ENCODE measurements around the gene TMEM178B.

TMEM178B gene

DNA sequence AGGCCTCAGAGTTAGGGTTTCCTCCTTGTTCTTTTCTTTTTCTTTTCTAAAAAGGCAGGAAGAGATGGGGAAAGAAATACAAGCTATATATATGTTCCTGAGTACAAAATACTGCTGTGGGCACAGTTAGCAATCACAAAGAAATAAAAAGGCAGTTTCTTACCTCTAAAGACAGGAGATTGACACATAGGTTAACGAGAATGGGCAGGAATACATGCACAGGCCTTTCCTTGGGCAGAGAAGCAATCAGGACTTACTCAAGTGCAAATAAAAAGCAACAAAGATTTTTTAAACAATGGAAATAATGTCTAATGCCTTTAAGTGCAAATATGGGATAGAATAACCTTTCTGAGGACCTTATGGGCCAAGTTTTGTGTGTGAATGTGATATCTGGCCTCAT is 357.8 kb downstream of the TMEM178B start:
- no peak for DNase-seq (ENCODE audit: low read depth)
- no peak overlapping the region for H3K4me3 ChIP-seq (ENCODE audit: low read depth, low read length)
- TF ChIP-seq, protein P1, sequence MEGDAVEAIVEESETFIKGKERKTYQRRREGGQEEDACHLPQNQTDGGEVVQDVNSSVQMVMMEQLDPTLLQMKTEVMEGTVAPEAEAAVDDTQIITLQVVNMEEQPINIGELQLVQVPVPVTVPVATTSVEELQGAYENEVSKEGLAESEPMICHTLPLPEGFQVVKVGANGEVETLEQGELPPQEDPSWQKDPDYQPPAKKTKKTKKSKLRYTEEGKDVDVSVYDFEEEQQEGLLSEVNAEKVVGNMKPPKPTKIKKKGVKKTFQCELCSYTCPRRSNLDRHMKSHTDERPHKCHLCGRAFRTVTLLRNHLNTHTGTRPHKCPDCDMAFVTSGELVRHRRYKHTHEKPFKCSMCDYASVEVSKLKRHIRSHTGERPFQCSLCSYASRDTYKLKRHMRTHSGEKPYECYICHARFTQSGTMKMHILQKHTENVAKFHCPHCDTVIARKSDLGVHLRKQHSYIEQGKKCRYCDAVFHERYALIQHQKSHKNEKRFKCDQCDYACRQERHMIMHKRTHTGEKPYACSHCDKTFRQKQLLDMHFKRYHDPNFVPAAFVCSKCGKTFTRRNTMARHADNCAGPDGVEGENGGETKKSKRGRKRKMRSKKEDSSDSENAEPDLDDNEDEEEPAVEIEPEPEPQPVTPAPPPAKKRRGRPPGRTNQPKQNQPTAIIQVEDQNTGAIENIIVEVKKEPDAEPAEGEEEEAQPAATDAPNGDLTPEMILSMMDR (IDR thresholded peaks at IDR 0.05; ENCODE audit: control insufficient read depth, extremely low read depth, insufficient read depth): no peak

DNA sequence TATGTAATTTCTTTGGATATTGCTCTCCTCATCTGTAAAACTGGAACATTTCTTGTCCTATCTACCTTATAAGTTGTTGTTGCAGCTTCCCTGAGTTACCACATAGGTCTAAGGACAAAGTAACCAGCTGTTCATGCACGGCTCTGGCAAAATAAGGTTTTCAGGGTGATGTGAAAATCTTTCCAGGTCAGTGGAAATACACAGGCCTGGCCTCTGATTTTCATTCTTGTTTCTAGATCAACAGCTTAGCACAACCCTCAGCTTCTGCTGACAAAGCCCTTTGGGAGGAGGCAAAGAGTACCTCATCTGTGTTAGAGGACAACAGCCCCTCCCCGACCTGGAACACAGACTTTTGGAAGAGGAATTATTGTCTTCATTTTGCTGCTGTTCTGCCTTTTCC is 359.8 kb downstream of the TMEM178B start:
- no peak overlapping the region for H3K4me3 ChIP-seq (ENCODE audit: low read depth, low read length)
- no peak for DNase-seq (ENCODE audit: low read depth)
- TF ChIP-seq, protein P1 (IDR thresholded peaks at IDR 0.05; ENCODE audit: control insufficient read depth, extremely low read depth, insufficient read depth): no peak

DNA sequence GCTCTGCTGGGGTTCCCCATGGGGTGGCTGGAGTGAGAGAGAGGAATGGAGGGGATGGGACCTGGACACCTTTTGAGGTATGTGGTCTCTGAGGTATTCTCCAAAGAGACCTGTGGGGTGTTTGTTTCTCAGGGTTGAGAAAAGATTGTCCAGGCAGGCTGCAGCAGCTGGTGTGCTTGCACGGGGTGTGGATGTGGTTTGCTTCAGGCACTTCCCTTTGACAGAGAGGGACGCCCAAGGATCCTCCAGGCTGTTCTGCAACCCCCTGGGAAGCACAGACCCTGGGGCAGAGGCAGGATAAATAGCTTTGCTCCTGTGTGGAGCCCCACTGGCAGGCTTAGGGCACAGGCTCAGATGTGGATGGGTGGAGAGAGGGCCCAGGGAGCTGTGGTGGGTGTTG is 362.3 kb downstream of the TMEM178B start:
- H3K4me3 ChIP-seq (ENCODE audit: low read depth, low read length): no peak overlapping the region
- TF ChIP-seq, protein P1 (IDR thresholded peaks at IDR 0.05; ENCODE audit: control insufficient read depth, extremely low read depth, insufficient read depth): no peak
- DNase-seq (ENCODE audit: low read depth): no peak

DNA sequence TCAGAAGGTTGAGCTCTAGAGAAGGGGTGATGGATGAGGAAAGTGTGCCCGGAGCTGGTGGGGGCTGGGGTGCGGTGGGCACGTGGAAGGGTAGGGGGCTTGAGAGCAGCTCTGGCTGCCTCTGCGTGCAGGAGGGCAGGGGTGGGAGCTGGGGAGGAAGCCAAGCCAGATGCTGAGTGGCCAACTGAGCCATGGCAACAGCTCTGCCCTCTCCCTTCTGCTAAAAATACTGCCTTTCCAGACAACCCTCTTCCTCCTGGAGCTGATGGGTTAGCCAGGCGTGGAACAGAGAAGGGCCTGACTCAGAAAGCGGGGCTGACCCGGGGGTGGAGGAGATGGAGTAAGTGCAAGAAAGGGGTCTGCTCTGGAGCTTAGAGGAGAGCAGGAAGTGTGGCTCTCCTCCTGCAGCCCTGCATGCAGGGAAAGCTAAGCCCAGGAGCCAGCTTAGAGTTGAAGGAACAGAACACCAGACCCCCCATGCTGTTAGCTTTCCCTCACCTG is 362.8 kb downstream of the TMEM178B start:
- no peak overlapping the region for H3K4me3 ChIP-seq (ENCODE audit: low read depth, low read length)
- TF ChIP-seq, protein P1 (IDR thresholded peaks at IDR 0.05; ENCODE audit: control insufficient read depth, extremely low read depth, insufficient read depth): no peak
- DNase-seq (ENCODE audit: low read depth): no peak

DNA sequence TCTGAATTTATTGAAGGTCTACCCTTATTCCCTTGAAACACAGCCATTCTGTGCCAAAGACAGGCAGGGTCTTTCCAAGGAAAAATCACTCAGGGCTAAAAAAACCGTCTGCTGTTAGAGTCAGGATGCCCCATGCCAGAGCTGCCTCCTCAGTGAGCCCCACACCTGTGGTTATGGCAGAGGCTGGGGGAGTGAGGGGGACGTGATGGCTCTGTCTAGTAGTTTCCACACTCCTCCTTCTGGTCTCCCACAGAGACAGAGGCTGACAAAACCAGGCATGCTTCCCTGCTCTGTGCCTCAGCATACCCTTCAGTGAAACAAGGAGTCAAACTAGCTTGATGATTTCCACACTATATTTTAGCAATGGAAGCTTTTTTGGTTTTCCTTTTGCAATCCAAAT is 365.3 kb downstream of the TMEM178B start:
- TF ChIP-seq, protein P1 (IDR thresholded peaks at IDR 0.05; ENCODE audit: control insufficient read depth, extremely low read depth, insufficient read depth): no peak
- no peak for DNase-seq (ENCODE audit: low read depth)

DNA sequence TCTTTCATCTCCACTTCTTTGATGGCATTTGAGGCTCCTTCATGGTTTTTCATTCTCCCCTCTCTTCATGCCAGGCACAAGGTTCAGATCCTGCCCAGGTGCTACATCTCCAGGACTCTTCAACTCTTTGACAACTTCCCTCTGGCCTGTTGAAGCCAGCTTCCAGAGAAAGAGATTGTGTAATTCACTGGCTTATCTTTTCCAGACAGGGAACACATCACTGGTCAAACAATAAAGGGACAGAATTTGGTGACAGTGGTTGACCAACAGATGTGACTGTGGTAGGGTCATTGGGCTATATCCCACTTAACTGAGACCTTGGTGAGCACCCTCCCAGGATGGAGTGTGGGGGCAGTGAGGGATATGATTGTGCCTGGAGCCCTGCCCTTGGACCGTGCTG is 365.9 kb downstream of the TMEM178B start:
- no peak for DNase-seq (ENCODE audit: low read depth)
- TF ChIP-seq, protein P1 (IDR thresholded peaks at IDR 0.05; ENCODE audit: control insufficient read depth, extremely low read depth, insufficient read depth): no peak

More for the DNA sequence above, 365.3 kb downstream of the TMEM178B start:
- H3K4me3 ChIP-seq (ENCODE audit: low read depth, low read length): no peak overlapping the region

More for the DNA sequence above, 365.9 kb downstream of the TMEM178B start:
- no peak overlapping the region for H3K4me3 ChIP-seq (ENCODE audit: low read depth, low read length)
